Esophagus squamous epithelium (tissue), 4 donors: ENCODE data around the gene FCSK.
"Not testable (repeated sequence)": the region's sequence is repeated elsewhere in the genome, so short reads cannot be mapped to it uniquely, and the experiment has no call there.

Experiments used
- CTCF ChIP-seq, 6 experiments: fragments of 450-650 bp in 4 of 6; fragments of 200-600 bp in 2 of 6; sonication (generic) in 2 of 6; IDR thresholded peaks; one replicate each; pipeline ENCODE4 v1.5.1; 2016 to 2019; ENCODE audit warnings: antibody characterized with exemption in 6 of 6, mild to moderate bottlenecking in 4 of 6, moderate library complexity in 4 of 6
- POLR2A ChIP-seq, 4 donors: fragments of 450-650 bp; IDR thresholded peaks; one replicate each; pipeline ENCODE4 v1.6.1; 2017; ENCODE audit warnings: antibody characterized with exemption in 4 of 4, mild to moderate bottlenecking in 4 of 4, moderate library complexity in 3 of 4

- not testable (repeated sequence) for TF ChIP-seq CTCF, POLR2A (IDR thresholded peaks at IDR 0.05)
These were observed 48.3 kb upstream of the FCSK start for GRCh38 chr16:70406104-70406503.
